Neuronal stem cell (in vitro differentiated cells): Measurements from ENCODE around the gene UPF2.

Experiments used
- DNase-seq: peaks from one replicate; pipeline ENCODE4 v3.0.0-alpha.2; 2013; ENCODE audit warnings: low spot score
- H2AFZ ChIP-seq: one replicate; pipeline ENCODE4 v1.6.1; 2013; ENCODE audit warnings: mild to moderate bottlenecking, low read length, inconsistent platforms
- H2AK5ac ChIP-seq: 2 replicates; pipeline ENCODE4 v1.6.1; 2013; ENCODE audit warnings: low read depth, mild to moderate bottlenecking, inconsistent platforms, low read length, moderate library complexity, mixed read lengths
- H2BK120ac ChIP-seq: 2 replicates; pipeline ENCODE4 v1.6.1; 2013; ENCODE audit warnings: low read depth, mild to moderate bottlenecking, inconsistent platforms, low read length, moderate library complexity, mixed read lengths
- H2BK12ac ChIP-seq: one replicate; pipeline ENCODE4 v1.6.1; 2013; ENCODE audit warnings: low read length, inconsistent platforms
- H2BK15ac ChIP-seq: 2 replicates; pipeline ENCODE4 v1.6.1; 2013; ENCODE audit warnings: mild to moderate bottlenecking, low read length, inconsistent platforms, mixed read lengths
- H2BK5ac ChIP-seq: one replicate; pipeline ENCODE4 v1.6.1; 2013; ENCODE audit warnings: inconsistent platforms, mild to moderate bottlenecking, low read length, moderate library complexity
- H3K14ac ChIP-seq: one replicate; pipeline ENCODE4 v1.6.1; 2013; ENCODE audit warnings: low read length, inconsistent platforms
- H3K18ac ChIP-seq: 2 replicates; pipeline ENCODE4 v1.6.1; 2013; ENCODE audit warnings: low read length, inconsistent platforms
- H3K23ac ChIP-seq: 2 replicates; pipeline ENCODE4 v1.6.1; 2013; ENCODE audit warnings: low read depth, mild to moderate bottlenecking, mixed read lengths, low read length, inconsistent platforms; ENCODE audit not compliant: poor library complexity
- H3K27ac ChIP-seq: replicated peaks from 3 replicates; pipeline ENCODE4 v1.5.1; 2013; ENCODE audit warnings: low read length, inconsistent platforms
- H3K27me3 ChIP-seq, 3 experiments: 2 replicates each; pipeline ENCODE4 v1.6.1; 2013; ENCODE audit warnings: low read length in 3 of 3, mild to moderate bottlenecking in 2 of 3, inconsistent platforms in 1 of 3, low read depth in 1 of 3, mixed read lengths in 1 of 3, moderate library complexity in 1 of 3; ENCODE audit not compliant: control insufficient read depth in 3 of 3, insufficient read depth in 3 of 3
- H3K36me3 ChIP-seq, 2 donors: replicated peaks in 1 of 2; 2 replicates each; pipeline ENCODE4 v1.6.1; 2013; ENCODE audit warnings: low read length in 2 of 2; ENCODE audit not compliant: control insufficient read depth in 2 of 2, insufficient read depth in 2 of 2
- H3K4ac ChIP-seq: 2 replicates; pipeline ENCODE4 v1.6.1; 2013; ENCODE audit warnings: inconsistent platforms, mild to moderate bottlenecking, low read length, moderate library complexity
- H3K4me1 ChIP-seq, 2 donors: 1 replicate in 1 of 2; 2 replicates in 1 of 2; pipeline ENCODE4 v1.6.1; 2013; ENCODE audit warnings: low read length in 2 of 2, low read depth in 1 of 2; ENCODE audit not compliant: control insufficient read depth in 2 of 2, insufficient read depth in 1 of 2
- H3K4me2 ChIP-seq: one replicate; pipeline ENCODE4 v1.6.1; 2013; ENCODE audit warnings: mild to moderate bottlenecking, low read length, inconsistent platforms; ENCODE audit not compliant: insufficient read depth, poor library complexity, severe bottlenecking
- H3K4me3 ChIP-seq, 2 donors: 2 replicates each; pipeline ENCODE4 v1.5.1; 2013; ENCODE audit warnings: low read length in 2 of 2, mild to moderate bottlenecking in 2 of 2, inconsistent platforms in 1 of 2, moderate library complexity in 1 of 2
- H3K79me1 ChIP-seq: one replicate; pipeline ENCODE4 v1.6.1; 2013; ENCODE audit warnings: low read depth, mild to moderate bottlenecking, inconsistent platforms, low read length, moderate library complexity
- H3K9ac ChIP-seq: one replicate; pipeline ENCODE4 v1.6.1; 2013; ENCODE audit warnings: mild to moderate bottlenecking, low read depth, low read length, inconsistent platforms; ENCODE audit not compliant: poor library complexity
- H3K9me3 ChIP-seq, 2 donors: replicated peaks in 1 of 2; 2 replicates each; pipeline versions ENCODE3 to v1.6.1; 2013; ENCODE audit warnings: low read length in 2 of 2, mild to moderate bottlenecking in 2 of 2, inconsistent platforms in 1 of 2, low read depth in 1 of 2, mixed read lengths in 1 of 2, moderate library complexity in 1 of 2; ENCODE audit not compliant: control insufficient read depth in 2 of 2, insufficient read depth in 1 of 2
- H4K8ac ChIP-seq: one replicate; pipeline ENCODE4 v1.6.1; 2013; ENCODE audit warnings: low read depth, mild to moderate bottlenecking, inconsistent platforms, low read length, moderate library complexity
- H4K91ac ChIP-seq: one replicate; pipeline ENCODE4 v1.6.1; 2013; ENCODE audit warnings: low read length, low read depth, mild to moderate bottlenecking, inconsistent platforms; ENCODE audit not compliant: poor library complexity
- WGBS, 2 donors: extraction: QIAGEN DNeasy Blood & Tissue Kit; methylation state at CpG; one replicate each; pipeline ENCODE4 v1.1.7; 2013; ENCODE audit warnings: missing lambda C conversion rate in 2 of 2, mixed read lengths in 1 of 2; ENCODE audit not compliant: insufficient read length in 2 of 2, insufficient replicate concordance in 1 of 2; ENCODE audit errors: extremely low coverage in 2 of 2; 5-methylcytosine and 5-hydroxymethylcytosine counted together

Gene UPF2

DNA sequence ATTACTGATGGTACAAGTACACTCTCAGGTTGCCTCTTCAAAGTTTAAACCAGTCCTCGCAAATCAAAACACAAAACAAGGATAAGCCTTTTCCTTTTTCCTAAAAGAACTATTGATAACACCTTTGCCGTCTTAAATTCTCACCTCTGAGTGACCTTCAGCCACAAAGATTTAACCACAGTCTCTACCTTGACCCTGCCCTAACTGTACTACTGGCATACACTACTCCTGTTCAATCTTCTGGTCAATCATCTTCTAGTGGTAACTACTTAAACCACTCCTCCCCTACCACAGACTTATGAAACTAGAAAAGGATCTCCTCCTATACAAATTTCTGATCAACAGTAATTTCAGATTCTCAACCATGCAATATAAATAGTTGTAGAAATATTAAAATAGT, 15.1 kb downstream of the UPF2 start:
- Histone ChIP-seq H3K9ac (no peak overlapping the region), H3K36me3 (peaks cover 4 to 73% of the 10 kb centered on the region in 2 donors), H3K9me3 (no peaks in the 10 kb centered on the region), H3K4me3 (no peak overlapping the region), H3K14ac (no peak overlapping the region), H2BK5ac (no peak overlapping the region), H3K18ac (no peak overlapping the region), H2AK5ac (no peak overlapping the region), H3K27ac (no peak overlapping the region), H3K4me2 (no peak overlapping the region), H4K8ac (no peak overlapping the region), H3K4ac (no peak overlapping the region), H4K91ac (no peak overlapping the region), H2BK15ac (no peak overlapping the region), H3K79me1 (no peaks in the 10 kb centered on the region), H3K4me1 (no peaks in the 10 kb centered on the region), H2BK120ac (no peak overlapping the region), H3K27me3 (no peaks in the 10 kb centered on the region), H3K23ac (no peak overlapping the region), H2BK12ac (no peak overlapping the region), H2AFZ (no peak overlapping the region)
- no peak for DNase-seq
- no CpG with 5 or more reads among the region's 2 CpGs for WGBS, 2 donors

- Histone ChIP-seq H4K8ac (no peak overlapping the region), H3K79me1 (no peaks in the 10 kb centered on the region), H3K36me3 (peaks cover 4 to 72% of the 10 kb centered on the region in 2 donors), H3K27ac (no peak overlapping the region), H2BK5ac (no peak overlapping the region), H2AFZ (no peak overlapping the region), H3K4me3 (no peak overlapping the region), H3K14ac (no peak overlapping the region), H2BK15ac (no peak overlapping the region), H4K91ac (no peak overlapping the region), H3K9me3 (no peaks in the 10 kb centered on the region), H3K4me2 (no peak overlapping the region), H3K4me1 (no peaks in the 10 kb centered on the region), H3K27me3 (no peaks in the 10 kb centered on the region), H3K4ac (no peak overlapping the region), H2BK12ac (no peak overlapping the region), H2AK5ac (no peak overlapping the region), H3K9ac (no peak overlapping the region), H3K18ac (no peak overlapping the region), H2BK120ac (no peak overlapping the region), H3K23ac (no peak overlapping the region)
- WGBS, 2 donors: no CpG with 5 or more reads among the region's 5 CpGs
- no peak for DNase-seq
These were observed 17.0 kb downstream of the UPF2 start for GRCh38 chr10:12025591-12025990.

GRCh38 chr10:12022580-12023257, 19.9 kb downstream of the UPF2 start:
- H2AFZ ChIP-seq: no peak overlapping the region
- H2BK5ac ChIP-seq: no peak overlapping the region
- no peaks in the 10 kb centered on the region for H3K4me1 ChIP-seq
- H4K91ac ChIP-seq: no peak overlapping the region
- no peak overlapping the region for H2BK120ac ChIP-seq
- no peaks in the 10 kb centered on the region for H3K9me3 ChIP-seq
- no peak overlapping the region for H3K9ac ChIP-seq
- no peak overlapping the region for H2BK15ac ChIP-seq
- no peak overlapping the region for H3K4me3 ChIP-seq
- H4K8ac ChIP-seq: no peak overlapping the region
- no peak overlapping the region for H2BK12ac ChIP-seq
- H3K4ac ChIP-seq: no peak overlapping the region
- no peaks in the 10 kb centered on the region for H3K79me1 ChIP-seq
- H3K27ac ChIP-seq: no peak overlapping the region
- H3K36me3 ChIP-seq: peaks cover 0 to 47% of the 10 kb centered on the region in 2 donors
- H3K27me3 ChIP-seq: no peaks in the 10 kb centered on the region
- no peak overlapping the region for H3K14ac ChIP-seq
- no peak overlapping the region for H2AK5ac ChIP-seq
- no peak for DNase-seq
- H3K18ac ChIP-seq: no peak overlapping the region
- H3K4me2 ChIP-seq: no peak overlapping the region
- no CpG with 5 or more reads among the region's 1 CpG for WGBS, 2 donors
- no peak overlapping the region for H3K23ac ChIP-seq

- H3K18ac ChIP-seq: no peak overlapping the region
- H3K4ac ChIP-seq: no peak overlapping the region
- no peak for DNase-seq
- H2AFZ ChIP-seq: no peak overlapping the region
- no peak overlapping the region for H2BK120ac ChIP-seq
- no peak overlapping the region for H2BK12ac ChIP-seq
- peaks cover 0 to 29% of the 10 kb centered on the region in 2 donors for H3K36me3 ChIP-seq
- H3K14ac ChIP-seq: no peak overlapping the region
- no peak overlapping the region for H3K4me2 ChIP-seq
- H3K4me3 ChIP-seq: no peak overlapping the region
- no peak overlapping the region for H3K27ac ChIP-seq
- no peaks in the 10 kb centered on the region for H3K27me3 ChIP-seq
- no peaks in the 10 kb centered on the region for H3K9me3 ChIP-seq
- no peak overlapping the region for H3K9ac ChIP-seq
- no peak overlapping the region for H2AK5ac ChIP-seq
- H2BK5ac ChIP-seq: no peak overlapping the region
- H3K4me1 ChIP-seq: no peaks in the 10 kb centered on the region
- no peaks in the 10 kb centered on the region for H3K79me1 ChIP-seq
- no peak overlapping the region for H4K91ac ChIP-seq
- H2BK15ac ChIP-seq: no peak overlapping the region
- no CpG with 5 or more reads among the region's 2 CpGs for WGBS, 2 donors
- no peak overlapping the region for H4K8ac ChIP-seq
- H3K23ac ChIP-seq: no peak overlapping the region
These were observed 22.0 kb downstream of the UPF2 start for GRCh38 chr10:12020574-12020973.
